Measurements from ENCODE around the gene MAPK10. TPM values are rescaled to one million over a fixed set of nuclear protein-coding genes. Genes with fewer than 3 reads are reported as not detected.

MAPK10 gene
- total RNA-seq, 6 experiments from 2014 or later = 0.74 to 1.9 (median 1.6) TPM

GRCh38 chr4:86393749-86394148 lies 33.9 kb upstream of the MAPK10 start:
- ATAC-seq = no peak
- intact Hi-C loops (cut with DNase I) = no loop called here
- TF ChIP-seq CTCF (IDR thresholded peaks at IDR 0.05) (no peak), POLR2A (IDR thresholded peaks at IDR 0.05) (no peak)

DNA sequence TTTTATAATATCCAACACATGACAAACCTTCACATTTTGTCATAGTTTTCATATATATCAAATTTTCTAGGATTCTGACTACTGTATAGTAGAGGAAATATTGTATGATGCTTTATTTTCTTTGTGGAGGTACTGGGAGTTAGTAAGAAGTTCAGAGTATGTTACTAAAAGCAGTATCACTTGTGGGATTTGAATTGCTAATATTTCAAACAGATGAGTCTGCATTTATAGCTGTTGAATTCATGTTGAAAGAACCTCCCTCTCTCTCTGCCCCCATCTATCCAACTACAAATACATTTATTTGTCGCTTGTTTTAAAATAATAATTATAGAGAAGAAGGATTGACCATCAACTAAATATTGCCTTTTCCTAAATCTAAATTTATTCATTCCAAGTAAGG lies 29.8 kb upstream of the MAPK10 start:
- WGBS (ENCODE audit: insufficient coverage, low coverage, low lambda C conversion rate, missing lambda C conversion rate) = 89% methylated on average over 1 of the region's 1 CpG
- TF ChIP-seq POLR2A (IDR thresholded peaks at IDR 0.05) (no peak), CTCF (IDR thresholded peaks at IDR 0.05) (no peak)
- intact Hi-C loops (cut with DNase I) = no loop called here
- DNase-seq (no peak), ATAC-seq (no peak)
- H3K27ac ChIP-seq = no peak overlapping the region
- H3K9me3 ChIP-seq = no peaks in the 10 kb centered on the region
- H3K4me3 ChIP-seq = no peak overlapping the region
- no peaks in the 10 kb centered on the region for H3K4me1 ChIP-seq
- no peaks in the 10 kb centered on the region for H3K36me3 ChIP-seq
- no peaks in the 10 kb centered on the region for H3K27me3 ChIP-seq

More at GRCh38 chr4:86393749-86394148, 33.9 kb upstream of the MAPK10 start:
- Histone ChIP-seq H3K4me1 (no peaks in the 10 kb centered on the region), H3K4me3 (no peak overlapping the region), H3K36me3 (no peaks in the 10 kb centered on the region), H3K27me3 (no peaks in the 10 kb centered on the region), H3K27ac (no peak overlapping the region), H3K9me3 (no peaks in the 10 kb centered on the region)
- DNase-seq = no peak
- WGBS (ENCODE audit: insufficient coverage, low coverage, low lambda C conversion rate, missing lambda C conversion rate) = 30% methylated on average over 4 of the region's 4 CpGs

DNA sequence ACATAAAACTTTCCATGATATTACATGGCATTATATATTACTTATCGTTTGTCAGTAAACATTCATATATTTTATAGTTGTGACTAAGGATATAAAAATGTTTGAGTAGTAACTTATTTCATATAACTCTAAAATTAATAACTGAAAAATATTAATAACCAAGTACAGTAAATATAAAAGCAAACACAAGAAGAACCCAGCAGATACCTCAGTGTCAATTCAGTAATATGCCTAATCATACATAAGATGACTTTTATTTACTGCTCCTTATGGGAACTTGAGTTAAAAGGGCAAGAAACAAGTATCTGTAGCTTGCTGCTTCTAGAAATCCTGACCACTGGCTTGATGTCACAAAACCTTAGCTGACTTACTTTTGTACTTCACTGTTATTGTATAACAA lies 28.4 kb upstream of the MAPK10 start:
- TF ChIP-seq CTCF (IDR thresholded peaks at IDR 0.05) (no peak), POLR2A (IDR thresholded peaks at IDR 0.05) (no peak)
- ATAC-seq (no peak), DNase-seq (no peak)
- Histone ChIP-seq H3K27ac (no peak overlapping the region), H3K4me1 (no peaks in the 10 kb centered on the region), H3K27me3 (no peaks in the 10 kb centered on the region), H3K4me3 (no peak overlapping the region), H3K36me3 (no peaks in the 10 kb centered on the region), H3K9me3 (no peaks in the 10 kb centered on the region)
- 68% methylated on average over 1 of the region's 1 CpG for WGBS (ENCODE audit: insufficient coverage, low coverage, low lambda C conversion rate, missing lambda C conversion rate)
- intact Hi-C loops (cut with DNase I) = no loop called here

GRCh38 chr4:86386817-86387415 lies 27.1 kb upstream of the MAPK10 start:
- Histone ChIP-seq H3K36me3 (no peaks in the 10 kb centered on the region), H3K4me3 (no peak overlapping the region), H3K4me1 (no peaks in the 10 kb centered on the region), H3K27ac (no peak overlapping the region), H3K9me3 (no peaks in the 10 kb centered on the region), H3K27me3 (no peaks in the 10 kb centered on the region)
- ATAC-seq = no peak
- intact Hi-C loops (cut with DNase I) = no loop called here
- WGBS (ENCODE audit: insufficient coverage, low coverage, low lambda C conversion rate, missing lambda C conversion rate) = 32% methylated on average over 6 of the region's 6 CpGs
- DNase-seq = no peak
- TF ChIP-seq CTCF (IDR thresholded peaks at IDR 0.05) (no peak), POLR2A (IDR thresholded peaks at IDR 0.05) (no peak)

GRCh38 chr4:86386201-86386600 lies 26.3 kb upstream of the MAPK10 start:
- WGBS (ENCODE audit: insufficient coverage, low coverage, low lambda C conversion rate, missing lambda C conversion rate) = 93% methylated on average over 5 of the region's 5 CpGs
- no peak for DNase-seq
- H3K9me3 ChIP-seq = no peaks in the 10 kb centered on the region
- TF ChIP-seq CTCF (IDR thresholded peaks at IDR 0.05) = no peak
- TF ChIP-seq POLR2A (IDR thresholded peaks at IDR 0.05) = no peak
- H3K27me3 ChIP-seq = no peaks in the 10 kb centered on the region
- ATAC-seq = no peak
- intact Hi-C loops (cut with DNase I) = no loop called here
- H3K4me3 ChIP-seq = no peak overlapping the region
- no peaks in the 10 kb centered on the region for H3K4me1 ChIP-seq
- no peaks in the 10 kb centered on the region for H3K36me3 ChIP-seq
- H3K27ac ChIP-seq = no peak overlapping the region
